DOHH2 (cell line): ENCODE results near the gene CDH6.

Experiments
- CTCF ChIP-seq: fragments of 200-600 bp; sonication (generic); IDR thresholded peaks from one replicate; pipeline ENCODE4 v1.5.1; 2014; ENCODE audit warnings: antibody characterized with exemption, mild to moderate bottlenecking, low read depth, low read length; ENCODE audit not compliant: poor library complexity, severe bottlenecking
- EZH2phosphoT487 ChIP-seq: fragments of 200-600 bp; sonication (generic); IDR thresholded peaks from 2 replicates; pipeline ENCODE4 v1.6.1; 2017; ENCODE audit warnings: borderline replicate concordance, mild to moderate bottlenecking, antibody characterized with exemption, low read length, moderate library complexity, mixed read lengths

GRCh38 chr5:31204958-31205357 is 11.5 kb downstream of the CDH6 start:
- TF ChIP-seq CTCF (no peak), EZH2phosphoT487 (no peak)
